ENCODE measurements around the gene SLC6A9.
A peak's percentile ranks its signal among the peaks of the same experiment; 100 is the strongest.

Gene SLC6A9

DNA sequence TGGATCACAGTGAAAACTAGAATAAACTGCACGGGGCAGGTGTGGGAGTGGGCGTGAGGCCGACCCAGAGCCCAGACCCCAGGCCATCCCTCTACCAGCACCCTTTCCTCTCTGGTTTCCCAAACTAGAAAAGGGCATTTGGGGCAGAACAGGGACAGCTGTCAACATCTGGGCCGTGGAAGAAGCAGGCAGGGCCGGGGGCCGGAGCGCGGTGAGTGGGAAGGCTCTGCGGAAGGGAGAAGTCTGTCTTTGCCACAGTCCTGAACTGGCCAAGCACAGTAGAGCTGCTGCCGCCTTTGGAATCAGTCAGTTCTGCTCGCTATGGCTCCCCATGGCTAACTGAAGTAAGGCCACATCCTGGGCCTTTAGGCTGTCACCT is 33.3 kb downstream of the SLC6A9 start:
- no peak for DNase-seq

DNA sequence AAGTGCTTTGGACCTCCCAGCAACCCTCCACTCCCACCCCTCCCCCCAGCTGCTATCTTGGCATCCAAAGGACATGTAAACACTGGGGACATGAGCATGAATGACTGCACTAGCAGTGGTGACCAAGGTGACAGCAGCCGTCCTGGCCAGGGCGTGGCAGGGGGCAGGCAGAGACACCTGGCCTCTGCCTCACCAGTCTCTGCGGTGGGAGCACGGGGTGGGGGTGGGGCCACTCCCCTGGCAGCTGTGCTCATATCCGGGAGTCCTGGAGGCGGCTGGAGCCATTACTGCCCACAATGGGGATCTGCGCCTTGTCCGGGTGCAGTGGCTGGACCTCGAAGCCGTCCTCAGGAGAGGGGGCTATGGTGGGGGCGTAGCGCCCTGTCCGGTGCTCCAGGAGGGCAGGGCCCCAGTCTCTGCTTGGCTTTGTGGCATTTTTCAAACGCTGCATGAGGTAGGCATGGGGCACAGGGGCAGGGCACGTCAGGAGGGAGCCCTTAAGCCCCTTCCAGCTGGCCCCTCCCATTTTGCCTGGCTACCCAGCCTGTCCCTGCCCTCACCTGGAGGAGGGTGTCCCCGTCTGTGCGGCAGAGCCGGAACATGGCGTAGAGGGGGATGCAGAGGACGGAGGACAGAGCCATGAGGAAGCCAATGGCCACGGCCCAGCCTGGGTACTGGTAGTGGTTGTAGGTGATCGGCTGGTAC is 33.8 kb downstream of the SLC6A9 start:
- DNase-seq: no peak

DNA sequence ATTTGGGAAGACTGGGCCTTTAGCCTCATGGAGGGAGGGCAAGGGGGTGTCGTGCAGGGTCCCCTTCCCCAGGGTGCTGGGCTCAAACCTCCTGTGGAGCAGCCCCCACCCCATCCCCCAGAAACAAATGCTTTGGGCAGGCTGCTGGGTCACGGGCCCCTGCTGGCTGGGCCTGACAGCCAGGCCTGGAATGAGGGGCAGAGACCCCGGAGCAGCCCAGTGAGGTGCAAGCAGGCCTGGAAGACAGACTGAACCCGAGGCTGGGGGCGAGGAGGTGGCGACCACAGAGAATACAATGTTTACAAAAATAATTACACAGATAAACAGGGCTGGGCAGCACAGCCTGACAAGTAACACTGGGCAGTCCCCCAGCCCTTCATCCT is 34.5 kb downstream of the SLC6A9 start:
- DNase-seq: no peak

DNA sequence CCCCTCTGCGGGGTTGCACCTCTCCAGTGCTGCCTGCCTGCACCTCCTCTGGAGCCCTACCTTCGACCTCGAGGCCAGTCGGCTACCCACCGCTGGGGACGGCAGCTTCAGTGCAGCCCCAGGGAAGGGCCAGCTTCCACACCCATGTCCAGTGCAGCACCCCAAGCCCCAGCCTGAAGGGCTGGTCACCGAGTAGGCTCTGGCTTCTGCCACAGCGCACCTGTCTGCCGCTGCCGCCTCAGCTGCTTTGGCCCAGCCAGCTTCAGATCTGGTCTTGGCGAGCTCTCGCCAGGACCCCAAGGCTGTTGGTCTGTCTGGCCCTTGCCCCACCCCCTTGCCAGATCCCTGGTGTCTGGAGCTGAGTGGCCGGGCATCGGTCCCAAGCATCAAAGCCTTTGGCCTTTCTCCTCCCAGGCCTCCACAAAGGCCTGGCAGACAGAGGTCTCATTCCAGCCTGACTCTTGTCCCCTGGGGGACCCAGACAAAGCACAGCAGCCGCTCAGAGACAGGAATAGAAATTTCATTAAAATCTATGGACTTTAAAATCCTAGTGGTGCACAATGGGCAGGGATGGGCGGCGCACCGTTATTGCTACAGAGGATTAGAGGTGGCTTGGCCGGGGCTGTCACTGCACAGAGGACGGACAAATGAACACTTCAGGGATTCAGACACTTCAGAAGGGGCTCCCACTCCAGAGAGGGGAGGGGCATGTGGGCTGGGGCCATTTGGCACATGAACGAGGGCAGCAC is 35.1 kb downstream of the SLC6A9 start:
- no peak for DNase-seq

DNA sequence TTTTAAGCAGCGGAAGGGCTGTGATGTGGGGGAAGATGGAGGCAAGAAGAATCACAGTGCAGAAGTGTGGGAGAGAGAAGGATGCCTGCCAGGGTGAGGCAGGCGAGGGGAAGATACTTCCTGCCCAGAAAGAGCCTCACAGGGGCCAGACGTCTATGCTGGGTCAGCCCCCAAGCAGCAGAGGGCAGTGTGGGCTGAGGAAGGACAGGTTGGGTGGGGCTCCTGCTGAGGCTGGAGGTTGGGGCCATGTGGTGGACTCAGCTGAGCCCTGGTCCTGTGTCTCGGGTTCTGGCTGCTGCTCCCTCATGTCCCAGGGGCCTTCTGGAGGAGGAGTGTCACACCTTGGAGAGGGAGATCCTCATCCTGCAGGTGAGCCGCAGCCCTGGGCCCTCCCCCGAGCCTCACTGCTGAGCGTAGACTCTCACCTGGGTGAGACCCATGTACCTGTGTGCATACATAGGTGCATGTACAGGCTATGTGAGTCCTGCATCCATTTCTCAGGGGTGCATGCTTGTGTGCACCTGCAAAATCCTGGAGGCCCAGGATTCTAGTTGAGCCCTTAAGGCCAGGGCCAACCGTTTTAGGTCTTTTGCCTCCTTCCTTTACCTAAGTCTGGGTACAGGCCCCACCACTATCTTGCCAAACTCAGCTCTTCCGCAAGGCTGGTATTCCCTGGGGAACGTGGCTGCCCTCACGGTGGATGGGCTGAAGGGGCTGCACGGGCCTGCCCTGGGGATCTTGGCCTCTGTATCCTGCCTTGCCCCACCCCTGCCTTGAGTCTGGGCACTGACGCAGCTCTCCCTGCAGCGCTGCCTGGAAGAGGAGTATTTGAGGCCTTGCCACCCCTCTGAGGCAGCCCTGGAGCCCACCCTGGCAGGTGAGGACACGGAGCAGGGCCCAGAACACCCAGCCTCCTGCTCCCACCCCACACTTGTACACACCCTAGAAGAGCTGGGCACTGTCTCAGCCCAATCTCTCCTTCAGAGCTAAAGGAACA is 36.2 kb downstream of the SLC6A9 start:
- no peak for DNase-seq

DNA sequence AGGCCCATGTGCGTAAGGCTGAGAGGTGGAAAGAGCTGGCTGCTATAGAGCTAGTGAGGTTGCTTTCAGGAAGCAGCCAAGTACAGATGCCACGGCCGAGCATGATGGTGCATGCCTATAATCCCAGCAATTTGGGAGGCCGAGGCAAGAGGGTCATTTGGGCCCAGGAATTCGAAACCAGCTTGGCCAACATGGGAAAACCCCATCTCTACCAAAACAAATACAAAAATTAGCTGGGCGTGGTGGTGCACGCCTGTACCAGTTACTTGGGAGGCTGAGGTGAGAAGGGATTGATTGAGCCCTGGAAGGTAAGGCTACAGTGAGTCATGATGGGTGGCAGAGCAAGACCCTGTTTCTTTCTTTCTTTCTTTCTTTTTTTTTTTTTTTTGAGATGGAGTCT is 37.2 kb downstream of the SLC6A9 start:
- DNase-seq: no peak

DNA sequence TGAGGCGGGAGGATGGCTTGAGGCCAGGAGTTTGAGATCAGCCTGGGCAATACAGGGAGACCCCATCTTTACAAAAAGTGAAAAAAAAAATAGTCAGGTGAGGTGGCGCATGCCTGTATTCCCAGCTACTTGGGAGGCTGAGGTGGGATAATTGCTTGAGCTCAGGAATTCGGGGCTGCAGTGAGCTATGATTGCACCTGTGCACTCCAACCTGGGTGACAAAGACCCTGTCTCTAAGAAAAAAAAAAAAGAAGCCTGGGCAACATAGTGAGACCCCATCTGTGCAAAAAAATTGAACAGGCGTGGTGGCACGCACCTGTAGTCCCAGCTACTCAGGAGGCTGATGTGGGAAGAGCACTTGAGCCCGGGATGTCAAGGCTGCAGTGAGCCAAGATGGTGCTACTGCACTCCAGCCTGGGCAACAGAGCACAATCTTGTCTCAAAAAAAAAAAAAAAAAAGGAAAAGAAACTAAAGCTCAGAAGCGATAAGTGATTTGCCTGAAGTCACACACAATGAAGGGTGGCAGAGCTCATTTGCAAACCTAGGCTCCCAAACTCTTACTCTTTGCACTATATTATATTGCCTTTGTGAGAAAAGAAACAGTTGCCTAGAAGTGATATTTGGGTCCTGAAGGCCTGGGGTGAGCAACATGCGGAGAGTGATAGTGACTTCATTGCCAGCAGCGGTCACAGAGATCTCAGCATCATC is 37.9 kb downstream of the SLC6A9 start:
- DNase-seq: no peak

DNA sequence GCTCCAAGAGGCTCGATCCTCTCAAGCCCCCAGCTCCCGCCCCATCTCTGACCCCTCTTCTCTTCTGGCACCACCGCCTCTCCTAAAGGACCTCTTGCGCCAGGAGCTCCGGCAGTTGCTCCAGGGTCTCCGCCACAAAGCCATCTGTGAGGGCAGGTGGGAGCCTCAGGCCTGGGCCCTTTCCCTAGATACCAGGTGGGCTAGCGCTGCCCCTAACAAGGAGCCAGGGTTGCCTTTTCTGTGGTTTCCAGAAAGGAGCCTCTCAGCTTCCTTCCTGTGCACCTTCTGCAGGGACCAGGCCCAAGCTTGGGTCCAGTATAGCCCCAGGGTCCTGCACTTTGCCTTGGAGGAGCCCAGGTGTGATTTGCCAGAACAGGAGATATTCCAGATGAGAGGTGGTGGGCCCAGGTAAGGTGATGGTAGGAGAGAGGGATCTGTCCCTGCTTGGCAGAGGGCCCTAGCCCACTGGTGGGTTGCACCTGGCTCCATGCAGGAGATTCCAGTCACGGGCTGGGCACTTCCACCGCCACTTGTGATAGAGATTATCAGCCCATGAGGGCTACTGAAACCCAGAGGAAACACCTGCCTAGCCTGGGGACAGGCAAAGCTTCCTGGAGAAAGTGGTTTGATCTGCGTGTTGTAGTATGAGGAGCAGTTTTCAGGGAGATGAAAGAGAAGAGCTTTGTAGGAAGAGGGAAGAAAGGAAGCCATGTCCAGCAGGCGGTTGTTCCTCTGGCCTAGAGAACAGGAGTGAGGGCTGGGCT is 38.8 kb downstream of the SLC6A9 start:
- no peak for DNase-seq

DNA sequence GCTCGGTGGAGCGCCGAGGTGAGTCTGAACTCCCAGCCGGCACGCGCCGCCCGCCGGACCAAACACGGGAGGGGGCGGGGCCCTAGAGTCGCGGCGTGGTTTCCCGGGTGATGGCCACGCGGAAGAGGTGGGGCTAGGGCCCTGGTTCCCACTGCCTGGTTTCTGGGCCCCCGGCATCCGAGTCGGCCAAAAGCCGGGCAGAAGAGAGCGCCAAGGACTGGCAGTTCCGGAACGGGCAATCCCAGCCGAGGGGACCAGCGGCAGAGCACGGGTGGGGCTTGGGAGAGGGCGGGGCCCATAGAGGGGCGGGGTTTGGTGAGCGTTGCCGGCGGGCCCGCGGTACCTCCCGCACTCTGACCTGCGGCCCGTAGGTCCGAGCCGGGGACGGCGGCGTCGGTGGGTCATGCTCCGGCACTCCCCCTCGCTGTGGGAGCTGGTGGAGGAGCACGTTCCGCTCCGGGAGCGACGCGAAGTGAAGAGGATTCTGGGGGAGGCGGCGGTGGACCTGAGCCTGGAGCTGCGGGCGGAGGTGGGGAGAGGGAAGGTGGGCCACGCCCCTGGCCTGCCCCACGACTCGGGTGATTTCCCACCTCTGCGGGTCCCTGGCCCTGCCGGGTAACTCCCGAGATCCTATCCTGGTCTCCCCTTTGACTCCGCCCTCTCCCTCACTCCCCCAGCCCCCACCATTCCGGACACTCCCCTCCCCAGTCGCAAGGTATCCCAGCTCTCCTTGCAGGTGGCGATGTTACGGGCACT is 39.6 kb downstream of the SLC6A9 start, which contains the start of gene CCDC24:
Gene CCDC24 (plus strand): TSS at position 124 of the 756 bp plus-strand sequence. CDS start 280 bp downstream, at position 404.
- peak; percentile 53 for DNase-seq

DNA sequence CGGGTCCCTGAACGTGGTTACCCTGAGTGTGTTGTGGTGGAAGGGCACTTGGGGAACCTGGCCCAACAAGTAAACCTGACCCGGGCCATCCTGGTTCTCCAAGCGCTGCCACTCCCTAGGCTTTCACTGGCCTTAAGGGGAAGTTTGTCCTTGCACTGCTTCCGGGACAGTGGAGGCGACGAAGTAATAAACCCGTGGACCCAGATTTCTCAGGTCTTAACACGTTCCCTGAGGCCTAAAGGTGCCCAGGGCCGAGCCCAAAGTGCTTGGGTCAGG is 40.1 kb downstream of the SLC6A9 start:
- DNase-seq: no peak

DNA sequence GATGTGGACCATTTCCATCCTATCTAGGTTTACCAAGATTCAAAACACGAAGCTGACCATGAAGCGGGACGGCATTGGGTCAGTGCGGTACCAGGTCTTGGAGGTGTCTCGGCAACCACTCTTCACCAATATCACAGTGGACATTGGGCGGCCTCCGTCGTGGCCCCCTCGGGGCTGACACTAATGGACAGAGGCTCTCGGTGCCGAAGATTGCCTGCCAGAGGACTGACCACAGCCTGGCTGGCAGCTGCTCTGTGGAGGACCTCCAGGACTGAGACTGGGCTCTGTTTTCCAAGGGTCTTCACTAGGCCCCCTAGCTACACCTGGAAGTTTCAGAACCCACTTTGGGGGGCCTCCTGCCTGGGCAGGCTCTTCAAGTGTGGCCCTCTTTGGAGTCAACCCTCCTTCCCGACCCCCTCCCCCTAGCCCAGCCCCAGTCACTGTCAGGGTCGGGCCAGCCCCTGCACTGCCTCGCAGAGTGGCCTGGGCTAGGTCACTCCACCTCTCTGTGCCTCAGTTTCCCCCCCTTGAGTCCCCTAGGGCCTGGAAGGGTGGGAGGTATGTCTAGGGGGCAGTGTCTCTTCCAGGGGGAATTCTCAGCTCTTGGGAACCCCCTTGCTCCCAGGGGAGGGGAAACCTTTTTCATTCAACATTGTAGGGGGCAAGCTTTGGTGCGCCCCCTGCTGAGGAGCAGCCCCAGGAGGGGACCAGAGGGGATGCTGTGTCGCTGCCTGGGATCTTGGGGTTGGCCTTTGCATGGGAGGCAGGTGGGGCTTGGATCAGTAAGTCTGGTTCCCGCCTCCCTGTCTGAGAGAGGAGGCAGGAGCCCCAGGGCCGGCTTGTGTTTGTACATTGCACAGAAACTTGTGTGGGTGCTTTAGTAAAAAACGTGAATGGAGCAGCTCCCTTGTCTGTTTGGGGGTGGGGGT is 40.7 kb downstream of the SLC6A9 start:
- DNase-seq: no peak

DNA sequence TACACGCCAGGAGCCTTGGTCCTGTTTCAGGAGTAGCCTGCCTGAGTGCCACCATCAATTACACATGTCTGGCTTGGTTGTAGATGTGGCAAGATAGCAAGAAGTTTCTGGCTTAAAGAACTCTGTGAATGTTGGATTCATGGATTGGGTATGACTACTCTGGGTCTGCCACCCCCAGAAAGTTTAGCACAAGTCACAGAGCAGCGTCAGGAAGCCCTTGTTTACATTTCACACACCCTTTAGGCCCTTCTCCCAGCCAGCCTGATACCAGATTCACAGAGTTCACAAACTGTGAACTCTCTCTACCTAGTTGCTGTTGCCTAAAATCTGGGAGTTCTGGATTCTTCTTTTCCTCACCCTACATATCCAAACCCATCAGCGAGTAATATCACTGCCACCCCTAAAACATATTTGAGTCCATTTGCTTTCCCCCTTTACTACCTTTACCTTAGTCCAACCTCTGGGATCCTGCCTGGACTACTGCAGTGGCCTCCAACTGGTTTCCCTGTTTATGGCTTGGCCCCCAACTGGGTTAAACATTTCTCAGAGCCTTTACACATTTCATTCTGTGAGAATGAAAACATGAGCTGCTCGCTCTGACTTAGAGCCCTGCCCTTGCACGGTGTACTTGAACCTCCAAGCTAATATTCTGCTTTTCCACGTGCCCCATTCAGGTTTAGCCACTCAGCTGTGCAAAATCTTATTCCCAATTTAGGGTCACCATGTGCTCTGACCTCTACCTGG is 43.9 kb downstream of the SLC6A9 start:
- no peak for DNase-seq

DNA sequence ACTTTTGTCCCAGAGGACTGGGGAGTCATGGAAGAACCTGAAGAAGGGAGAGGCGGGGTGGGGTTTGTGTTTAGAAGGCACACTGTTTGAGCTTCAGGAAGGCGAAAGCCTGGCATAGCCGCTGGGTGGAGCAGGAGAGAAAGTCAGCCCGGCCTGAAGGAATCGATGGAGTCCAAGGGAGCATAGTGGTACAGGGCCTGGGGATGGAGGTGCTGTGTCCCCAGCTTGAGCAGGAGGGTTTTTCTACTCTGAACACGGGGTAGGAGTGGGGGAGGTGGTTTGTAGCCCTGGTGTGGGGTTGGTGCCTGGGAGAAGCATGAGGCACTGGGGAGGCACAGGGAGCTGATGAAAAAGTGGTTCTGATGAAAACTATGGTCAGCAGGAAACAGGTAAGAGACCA is 44.5 kb downstream of the SLC6A9 start:
- DNase-seq: no peak

DNA sequence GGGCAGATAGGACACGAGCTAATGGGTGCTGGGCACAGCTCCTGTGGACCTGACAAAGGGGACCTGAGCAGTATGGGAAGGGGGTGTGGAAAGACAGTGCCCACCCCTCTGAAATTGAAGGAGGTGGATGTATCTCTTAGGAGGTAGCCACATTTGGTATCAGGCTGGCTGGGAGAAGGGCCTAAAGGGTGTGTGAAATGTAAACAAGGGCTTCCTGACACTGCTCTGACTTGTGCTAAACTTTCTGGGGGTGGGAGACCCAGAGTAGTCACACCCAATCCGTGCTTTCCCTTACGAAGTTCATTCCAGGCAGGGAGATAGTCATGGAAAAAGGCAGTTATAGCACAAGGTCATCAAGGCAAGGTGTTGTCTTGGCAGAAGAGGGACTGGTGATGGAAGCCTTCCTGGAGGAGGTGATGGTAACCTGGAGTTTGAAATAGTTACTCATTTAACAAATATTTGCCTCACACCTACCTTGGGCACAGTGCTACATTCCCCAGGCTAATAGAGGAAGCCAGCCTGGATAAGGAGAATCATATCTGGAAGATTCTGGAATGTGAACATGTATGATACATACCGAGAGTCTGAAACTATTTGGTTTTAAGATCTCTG is 45.2 kb downstream of the SLC6A9 start:
- no peak for DNase-seq

DNA sequence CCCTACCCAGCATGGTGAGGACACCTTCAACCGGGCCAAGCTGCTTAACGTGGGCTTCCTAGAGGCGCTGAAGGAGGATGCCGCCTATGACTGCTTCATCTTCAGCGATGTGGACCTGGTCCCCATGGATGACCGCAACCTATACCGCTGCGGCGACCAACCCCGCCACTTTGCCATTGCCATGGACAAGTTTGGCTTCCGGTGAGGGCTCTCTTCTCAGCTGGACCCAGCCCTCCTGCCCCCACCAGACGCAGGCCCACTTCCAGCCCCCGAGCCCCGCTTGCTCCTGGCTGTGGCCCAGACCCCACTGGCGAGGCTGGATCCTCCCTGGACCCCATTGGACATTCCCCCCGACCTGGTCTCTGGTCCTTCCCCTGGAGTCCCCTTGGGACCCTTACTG is 46.4 kb downstream of the SLC6A9 start:
- no peak for DNase-seq

DNA sequence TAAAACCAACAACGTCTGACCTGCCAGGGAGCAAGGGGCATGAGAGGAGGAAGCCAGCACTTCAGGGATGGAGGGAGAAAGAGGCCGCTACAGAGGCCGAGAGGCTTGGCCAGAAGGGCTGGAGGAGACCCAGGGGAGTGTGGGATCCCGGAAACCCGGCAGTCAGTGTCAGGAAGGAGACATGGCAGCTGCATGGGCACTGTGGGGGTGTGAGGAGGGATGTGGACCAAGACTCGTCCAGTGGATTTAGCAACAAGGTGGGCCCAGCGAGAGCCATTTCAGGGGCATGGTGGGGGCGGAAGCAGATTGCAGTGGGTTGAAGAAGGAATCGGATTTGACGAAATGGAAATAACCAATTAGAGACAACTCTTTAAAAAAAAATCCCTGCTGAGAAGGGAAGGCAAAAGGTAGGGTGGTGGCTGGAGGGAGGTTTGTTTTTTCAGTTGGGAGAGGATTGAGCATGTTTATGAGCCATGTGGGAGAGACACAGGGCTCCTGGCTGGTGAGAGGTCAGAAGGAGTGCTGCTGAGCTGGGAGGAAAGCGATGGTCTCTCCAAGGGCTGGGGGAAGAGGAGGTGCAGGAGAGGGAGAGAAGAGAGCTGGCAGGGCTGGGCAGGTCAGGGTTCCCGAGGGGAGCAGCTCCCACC is 47.9 kb downstream of the SLC6A9 start:
- no peak for DNase-seq

DNA sequence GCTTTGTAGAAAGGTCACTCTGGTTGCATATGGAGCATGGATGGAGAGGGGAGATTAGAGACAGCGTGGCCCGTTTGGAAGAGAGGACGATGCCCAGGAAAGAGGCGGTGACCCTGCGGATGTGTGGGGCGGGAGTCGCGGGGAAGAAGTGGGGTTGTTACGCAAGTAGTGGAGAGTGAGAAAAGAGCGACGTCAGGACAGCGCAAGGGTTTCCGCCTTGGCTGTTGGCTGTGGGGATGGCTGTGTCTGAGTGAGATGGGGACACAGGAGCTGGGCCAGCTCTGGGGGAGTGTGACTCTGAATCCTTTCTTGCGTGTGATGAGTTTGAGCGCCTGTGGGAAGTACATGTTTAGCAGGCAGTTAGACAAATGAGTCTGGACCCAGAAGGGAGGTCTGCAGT is 48.5 kb downstream of the SLC6A9 start:
- no peak for DNase-seq

DNA sequence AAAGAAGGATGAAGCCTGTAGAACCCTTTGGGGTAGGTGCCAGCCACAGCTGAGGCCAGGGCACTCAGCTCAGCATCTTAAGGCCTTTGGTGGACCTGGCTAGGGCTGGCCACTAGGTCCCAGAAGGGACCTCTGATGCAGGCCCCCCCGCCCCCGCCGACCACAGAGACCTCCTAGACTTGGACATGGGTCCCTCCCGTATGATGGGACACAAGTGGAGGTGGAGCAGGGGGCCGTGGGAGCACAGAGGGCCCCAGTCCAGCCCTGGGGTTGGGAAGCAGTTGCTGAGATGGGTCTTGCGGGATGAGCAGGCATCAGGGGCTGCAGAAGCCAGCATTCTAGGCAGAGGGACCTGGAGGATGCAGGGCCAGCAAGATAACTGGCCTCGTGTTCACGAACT is 49.0 kb downstream of the SLC6A9 start:
- DNase-seq: no peak

DNA sequence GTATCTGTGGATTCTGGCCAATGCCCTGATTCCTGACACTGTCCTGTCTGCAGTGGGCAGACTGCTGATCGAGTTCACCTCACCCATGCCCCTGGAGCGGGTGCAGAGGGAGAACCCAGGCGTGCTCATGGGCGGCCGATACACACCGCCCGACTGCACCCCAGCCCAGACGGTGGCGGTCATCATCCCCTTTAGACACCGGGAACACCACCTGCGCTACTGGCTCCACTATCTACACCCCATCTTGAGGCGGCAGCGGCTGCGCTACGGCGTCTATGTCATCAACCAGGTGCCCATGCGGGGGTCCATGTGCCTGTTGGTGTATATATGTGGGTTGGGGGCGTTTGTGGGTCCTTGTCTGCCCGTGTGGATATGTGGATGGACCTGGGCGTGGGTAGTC is 49.6 kb downstream of the SLC6A9 start:
- no peak for DNase-seq

All from NCI-H1092 treated with DMSO at 0.1 percent for 48 hours (cell line).